ENCODE data around the gene CD2AP.

Gene CD2AP

DNA sequence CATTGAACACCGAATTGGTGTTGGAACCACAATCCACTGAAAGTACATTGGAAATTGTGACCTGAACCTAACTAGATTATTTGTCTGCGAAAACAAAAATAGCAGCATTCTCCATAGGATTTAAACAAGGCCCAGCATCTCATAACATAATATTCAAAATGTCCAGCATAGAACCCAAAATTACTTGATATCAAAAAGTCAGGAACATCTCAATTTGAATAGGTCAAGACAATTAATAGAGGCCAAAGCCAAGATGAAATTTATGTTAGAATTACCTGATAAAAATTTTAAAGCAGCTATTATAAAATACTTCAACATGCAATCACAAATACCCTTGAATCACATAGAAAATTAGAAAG is 42.4 kb upstream of the CD2AP start:
- no peak overlapping the region for H3K4me3 ChIP-seq (IDR thresholded peaks at IDR 0.05; ENCODE audit: insufficient read depth, low read depth, low read length)
- no peak overlapping the region for H3K4me2 ChIP-seq
- no peaks in the 10 kb centered on the region for H4K20me1 ChIP-seq (ENCODE audit: insufficient read depth)
- H3K36me3 ChIP-seq (ENCODE audit: insufficient read depth): no peaks in the 10 kb centered on the region
- H3K4me1 ChIP-seq (ENCODE audit: low read depth, poor library complexity, severe bottlenecking): no peaks in the 10 kb centered on the region
- H3K27me3 ChIP-seq (ENCODE audit: insufficient read depth, low read depth): no peaks in the 10 kb centered on the region
- H3K79me2 ChIP-seq (ENCODE audit: insufficient read depth, low read depth): no peaks in the 10 kb centered on the region
- H2AFZ ChIP-seq (ENCODE audit: low read depth): no peak overlapping the region
- TF ChIP-seq, protein P1, sequence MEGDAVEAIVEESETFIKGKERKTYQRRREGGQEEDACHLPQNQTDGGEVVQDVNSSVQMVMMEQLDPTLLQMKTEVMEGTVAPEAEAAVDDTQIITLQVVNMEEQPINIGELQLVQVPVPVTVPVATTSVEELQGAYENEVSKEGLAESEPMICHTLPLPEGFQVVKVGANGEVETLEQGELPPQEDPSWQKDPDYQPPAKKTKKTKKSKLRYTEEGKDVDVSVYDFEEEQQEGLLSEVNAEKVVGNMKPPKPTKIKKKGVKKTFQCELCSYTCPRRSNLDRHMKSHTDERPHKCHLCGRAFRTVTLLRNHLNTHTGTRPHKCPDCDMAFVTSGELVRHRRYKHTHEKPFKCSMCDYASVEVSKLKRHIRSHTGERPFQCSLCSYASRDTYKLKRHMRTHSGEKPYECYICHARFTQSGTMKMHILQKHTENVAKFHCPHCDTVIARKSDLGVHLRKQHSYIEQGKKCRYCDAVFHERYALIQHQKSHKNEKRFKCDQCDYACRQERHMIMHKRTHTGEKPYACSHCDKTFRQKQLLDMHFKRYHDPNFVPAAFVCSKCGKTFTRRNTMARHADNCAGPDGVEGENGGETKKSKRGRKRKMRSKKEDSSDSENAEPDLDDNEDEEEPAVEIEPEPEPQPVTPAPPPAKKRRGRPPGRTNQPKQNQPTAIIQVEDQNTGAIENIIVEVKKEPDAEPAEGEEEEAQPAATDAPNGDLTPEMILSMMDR (conservative IDR thresholded peaks at IDR 0.05; ENCODE audit: low read depth, low read length): no peak
- no peak overlapping the region for H3K9ac ChIP-seq
- no peak overlapping the region for H3K27ac ChIP-seq

DNA sequence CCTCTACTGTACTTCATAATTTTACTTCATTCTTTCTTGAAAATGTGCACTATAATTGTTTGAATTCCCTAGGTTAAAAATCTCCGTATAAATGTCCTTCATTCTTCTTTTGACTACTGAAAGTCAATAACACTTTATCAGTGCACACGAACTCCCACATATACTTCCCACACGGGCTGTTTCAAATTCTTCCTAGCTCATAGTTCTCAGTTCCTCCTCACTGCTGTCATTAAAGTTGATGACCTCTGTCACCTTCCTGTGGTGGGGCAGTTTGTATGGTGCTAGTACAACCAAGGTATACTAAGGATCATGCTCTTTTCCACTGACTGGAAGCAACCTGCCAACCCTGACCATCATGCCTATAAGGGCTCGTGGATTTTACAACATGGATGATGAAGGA is 40.0 kb upstream of the CD2AP start:
- Histone ChIP-seq H3K9ac (no peak overlapping the region), H3K36me3 (ENCODE audit: insufficient read depth) (no peaks in the 10 kb centered on the region), H3K27me3 (ENCODE audit: insufficient read depth, low read depth) (no peaks in the 10 kb centered on the region), H3K4me1 (ENCODE audit: low read depth, poor library complexity, severe bottlenecking) (peaks cover 7% of the 10 kb centered on the region), H2AFZ (ENCODE audit: low read depth) (no peak overlapping the region), H3K4me2 (no peak overlapping the region), H4K20me1 (ENCODE audit: insufficient read depth) (no peaks in the 10 kb centered on the region), H3K4me3 (IDR thresholded peaks at IDR 0.05; ENCODE audit: insufficient read depth, low read depth, low read length) (no peak overlapping the region), H3K27ac (no peak overlapping the region), H3K79me2 (ENCODE audit: insufficient read depth, low read depth) (no peaks in the 10 kb centered on the region)
- TF ChIP-seq, protein P1 (conservative IDR thresholded peaks at IDR 0.05; ENCODE audit: low read depth, low read length): no peak

DNA sequence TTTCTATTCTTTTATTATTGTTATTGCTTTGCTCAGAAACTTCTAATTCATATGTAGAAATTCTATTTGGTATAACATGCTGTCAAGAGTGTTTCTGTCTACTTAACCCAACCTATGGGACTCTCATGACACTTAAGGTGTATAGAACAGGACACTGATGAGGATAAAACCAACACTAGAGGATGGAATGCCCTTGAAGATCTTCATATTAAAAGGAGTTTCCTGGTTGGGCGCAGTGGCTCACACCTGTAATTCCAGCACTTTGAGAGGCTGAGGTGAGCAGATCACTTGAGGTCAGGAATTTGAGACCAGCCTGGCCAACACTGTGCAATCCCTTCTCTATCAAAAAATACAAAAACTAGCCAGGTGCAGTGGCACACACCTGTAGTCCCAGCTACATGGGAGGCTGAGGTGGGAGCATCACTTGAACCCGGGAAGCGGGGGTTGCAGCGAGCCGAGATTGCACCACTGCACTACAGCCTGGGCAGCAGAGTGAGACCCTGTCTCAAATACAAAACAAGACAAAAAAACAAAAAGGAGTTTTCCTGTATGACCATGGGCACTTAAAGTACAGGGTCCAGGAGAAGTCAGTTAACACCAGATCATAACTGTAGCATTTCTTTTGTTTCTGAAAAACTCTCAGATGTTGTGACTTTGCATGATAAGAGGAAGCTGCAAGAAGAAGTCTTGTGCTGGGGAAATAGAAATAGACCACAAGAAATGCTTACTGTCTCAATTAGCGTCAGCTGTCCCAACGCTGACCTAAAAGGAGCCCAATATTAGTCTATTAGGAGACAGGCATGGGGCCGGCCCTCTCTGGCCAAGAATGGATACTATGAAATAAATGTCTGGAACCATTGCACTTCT is 38.9 kb upstream of the CD2AP start:
- TF ChIP-seq, protein P1 (conservative IDR thresholded peaks at IDR 0.05; ENCODE audit: low read depth, low read length): no peak
- Histone ChIP-seq H3K4me3 (IDR thresholded peaks at IDR 0.05; ENCODE audit: insufficient read depth, low read depth, low read length) (no peak overlapping the region), H3K4me2 (no peak overlapping the region), H3K9ac (no peak overlapping the region), H4K20me1 (ENCODE audit: insufficient read depth) (no peaks in the 10 kb centered on the region), H3K4me1 (ENCODE audit: low read depth, poor library complexity, severe bottlenecking) (peaks cover 7% of the 10 kb centered on the region), H3K79me2 (ENCODE audit: insufficient read depth, low read depth) (no peaks in the 10 kb centered on the region), H2AFZ (ENCODE audit: low read depth) (no peak overlapping the region), H3K27me3 (ENCODE audit: insufficient read depth, low read depth) (no peaks in the 10 kb centered on the region), H3K36me3 (ENCODE audit: insufficient read depth) (no peaks in the 10 kb centered on the region), H3K27ac (no peak overlapping the region)

DNA sequence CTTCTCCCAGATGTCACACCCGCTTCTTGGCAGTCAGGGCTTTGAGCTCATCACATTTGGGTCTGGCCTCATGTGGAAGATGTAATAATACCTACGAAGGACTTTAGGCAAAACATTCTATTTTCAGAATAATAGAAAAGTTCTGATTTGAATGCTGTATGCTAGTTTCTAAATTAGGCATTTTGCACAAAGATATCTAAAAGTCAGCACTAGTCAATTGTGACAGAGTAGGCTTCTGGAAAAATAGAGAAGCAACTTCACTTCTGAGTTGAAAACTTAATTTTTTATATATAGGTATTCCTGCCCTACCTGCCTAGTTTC is 38.3 kb upstream of the CD2AP start:
- TF ChIP-seq, protein P1 (conservative IDR thresholded peaks at IDR 0.05; ENCODE audit: low read depth, low read length): no peak
- Histone ChIP-seq H2AFZ (ENCODE audit: low read depth) (no peak overlapping the region), H3K36me3 (ENCODE audit: insufficient read depth) (no peaks in the 10 kb centered on the region), H3K9ac (no peak overlapping the region), H4K20me1 (ENCODE audit: insufficient read depth) (no peaks in the 10 kb centered on the region), H3K4me1 (ENCODE audit: low read depth, poor library complexity, severe bottlenecking) (peaks cover 7% of the 10 kb centered on the region), H3K4me3 (IDR thresholded peaks at IDR 0.05; ENCODE audit: insufficient read depth, low read depth, low read length) (no peak overlapping the region), H3K79me2 (ENCODE audit: insufficient read depth, low read depth) (no peaks in the 10 kb centered on the region), H3K4me2 (no peak overlapping the region), H3K27me3 (ENCODE audit: insufficient read depth, low read depth) (no peaks in the 10 kb centered on the region), H3K27ac (no peak overlapping the region)
